GM21529 (cell line): ENCODE results near the gene RITA1.

Experiments
- ATAC-seq: cut with Tn5 transposase; IDR thresholded peaks from one replicate; pipeline ENCODE4 v1.9.1; 2021; ENCODE audit not compliant: unreplicated experiment

Gene RITA1

GRCh38 chr12:113152835-113153814 lies 32.4 kb upstream of the RITA1 start:
- peak; percentile 79 for ATAC-seq

DNA sequence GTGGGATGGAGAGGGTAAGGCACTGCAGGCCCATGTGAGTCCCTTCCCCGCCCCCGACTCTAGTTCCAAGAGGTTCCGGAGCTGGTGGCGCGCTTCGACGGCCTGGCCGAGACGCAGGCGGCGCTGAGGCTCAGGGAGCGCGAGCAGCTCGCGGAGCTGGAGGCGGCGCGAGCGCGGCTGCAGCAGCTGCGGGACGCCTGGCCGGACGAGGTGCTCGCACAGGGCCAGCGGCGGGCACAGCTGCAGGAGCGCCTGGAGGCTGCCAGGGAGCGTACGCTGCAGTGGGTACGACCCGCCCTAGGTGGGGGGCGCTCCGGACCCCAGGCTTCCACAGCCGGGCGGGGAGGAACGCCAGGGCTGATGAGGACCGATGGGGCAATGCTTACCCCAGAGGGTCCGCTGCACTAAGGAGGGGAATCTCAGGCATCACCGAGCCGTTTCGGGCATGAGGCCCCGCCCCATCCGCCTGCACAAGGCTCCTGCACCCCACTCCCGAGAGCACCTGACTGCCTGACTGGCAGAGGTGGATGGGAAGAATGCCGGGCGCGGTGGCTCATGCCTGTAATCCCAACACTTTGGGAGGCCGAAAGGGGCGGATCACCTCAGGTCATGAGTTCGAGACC lies 31.1 kb upstream of the RITA1 start:
- ATAC-seq: no peak

- ATAC-seq: no peak
Measured at GRCh38 chr12:113155060-113155459, 30.5 kb upstream of the RITA1 start.

DNA sequence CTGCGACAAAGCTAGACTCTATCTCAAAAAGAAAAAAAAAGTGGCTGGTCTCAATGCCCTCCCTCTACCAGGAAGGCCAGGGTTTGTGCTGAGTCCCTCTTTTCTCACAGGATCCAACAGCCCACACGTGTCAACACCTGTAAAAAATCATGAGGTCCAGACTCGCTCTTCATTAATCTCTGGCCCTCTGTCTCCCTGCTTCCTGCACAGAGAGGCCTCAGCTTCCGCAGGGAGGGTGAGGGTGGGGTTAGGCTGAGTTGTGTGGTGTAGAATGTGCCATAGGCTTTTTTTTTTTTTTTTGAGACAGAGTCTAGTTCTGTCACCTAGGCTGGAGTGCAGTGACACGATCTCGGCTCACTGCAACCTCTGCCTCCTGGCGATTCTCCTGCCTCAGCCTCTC lies 29.9 kb upstream of the RITA1 start:
- ATAC-seq: no peak

DNA sequence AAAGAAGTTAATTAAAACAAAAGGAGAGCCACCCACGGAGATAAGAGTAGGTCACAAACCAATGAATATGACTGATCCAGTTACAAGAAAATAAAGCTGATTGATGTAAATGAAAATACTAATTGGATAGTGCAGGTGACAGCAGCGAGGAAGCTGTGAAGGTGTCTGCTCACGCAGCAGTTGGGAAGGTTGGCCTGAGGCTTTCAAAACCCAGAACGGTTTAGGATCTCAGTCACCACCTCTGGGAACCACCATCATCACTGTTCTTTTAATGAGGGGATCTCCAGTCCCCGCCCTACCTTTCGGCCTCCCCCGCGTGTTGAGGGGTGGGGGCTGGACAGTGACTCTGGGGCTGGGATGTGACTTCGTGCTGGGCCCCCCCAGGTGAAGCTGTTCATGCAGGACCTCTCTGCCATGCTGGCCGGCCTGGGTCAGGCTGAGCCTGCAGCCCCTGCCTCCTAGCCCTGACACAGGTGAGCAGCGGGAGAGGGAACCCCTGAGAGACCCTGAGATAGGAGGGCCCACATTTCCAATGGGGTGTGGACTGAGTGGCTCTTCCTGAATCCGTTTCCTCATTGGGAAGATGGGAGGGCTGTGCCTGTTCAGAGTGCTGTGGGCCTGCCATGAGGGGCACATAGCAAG lies 28.2 kb upstream of the RITA1 start:
- no peak for ATAC-seq

DNA sequence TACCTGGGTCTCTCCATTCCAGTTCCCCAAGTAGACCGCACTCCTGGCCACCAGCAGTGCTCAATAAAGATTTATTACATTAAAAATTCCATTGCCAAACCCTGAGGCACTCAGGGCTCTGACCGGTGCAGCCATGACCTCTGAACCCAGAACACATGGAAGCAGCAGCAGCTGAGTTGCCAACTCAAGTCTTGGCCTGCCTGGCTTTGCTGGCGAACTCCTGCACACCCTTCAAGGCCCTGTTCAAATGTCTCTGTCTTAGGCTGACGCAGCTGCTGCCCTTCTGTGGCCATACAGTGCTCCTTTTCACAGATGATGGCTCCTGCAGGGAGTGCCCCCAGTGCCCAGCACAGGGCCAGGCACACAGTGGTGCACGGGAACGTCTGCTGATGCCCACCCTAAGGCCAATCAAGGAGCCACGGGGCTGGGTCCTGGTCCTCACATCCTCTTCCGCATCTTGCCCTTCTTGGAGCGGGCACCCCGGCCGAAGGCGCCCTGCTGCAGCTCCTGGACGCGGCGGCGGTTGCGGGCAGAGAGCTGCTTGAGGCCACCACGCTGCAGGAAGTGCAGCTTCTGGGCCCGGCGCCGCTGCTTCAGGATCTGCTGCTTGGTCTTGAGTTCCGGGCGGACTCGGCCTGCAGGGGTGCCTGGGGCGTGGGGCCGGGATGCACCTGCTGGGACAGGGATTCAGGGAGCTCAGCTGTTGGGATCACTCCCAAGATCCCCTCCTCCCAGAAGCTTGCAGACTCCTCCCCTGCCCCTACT lies 26.9 kb upstream of the RITA1 start:
- no peak for ATAC-seq

- no peak for ATAC-seq
Measured at GRCh38 chr12:113159937-113160336, 25.6 kb upstream of the RITA1 start.

GRCh38 chr12:113161415-113162016 lies 24.0 kb upstream of the RITA1 start:
- ATAC-seq: no peak

DNA sequence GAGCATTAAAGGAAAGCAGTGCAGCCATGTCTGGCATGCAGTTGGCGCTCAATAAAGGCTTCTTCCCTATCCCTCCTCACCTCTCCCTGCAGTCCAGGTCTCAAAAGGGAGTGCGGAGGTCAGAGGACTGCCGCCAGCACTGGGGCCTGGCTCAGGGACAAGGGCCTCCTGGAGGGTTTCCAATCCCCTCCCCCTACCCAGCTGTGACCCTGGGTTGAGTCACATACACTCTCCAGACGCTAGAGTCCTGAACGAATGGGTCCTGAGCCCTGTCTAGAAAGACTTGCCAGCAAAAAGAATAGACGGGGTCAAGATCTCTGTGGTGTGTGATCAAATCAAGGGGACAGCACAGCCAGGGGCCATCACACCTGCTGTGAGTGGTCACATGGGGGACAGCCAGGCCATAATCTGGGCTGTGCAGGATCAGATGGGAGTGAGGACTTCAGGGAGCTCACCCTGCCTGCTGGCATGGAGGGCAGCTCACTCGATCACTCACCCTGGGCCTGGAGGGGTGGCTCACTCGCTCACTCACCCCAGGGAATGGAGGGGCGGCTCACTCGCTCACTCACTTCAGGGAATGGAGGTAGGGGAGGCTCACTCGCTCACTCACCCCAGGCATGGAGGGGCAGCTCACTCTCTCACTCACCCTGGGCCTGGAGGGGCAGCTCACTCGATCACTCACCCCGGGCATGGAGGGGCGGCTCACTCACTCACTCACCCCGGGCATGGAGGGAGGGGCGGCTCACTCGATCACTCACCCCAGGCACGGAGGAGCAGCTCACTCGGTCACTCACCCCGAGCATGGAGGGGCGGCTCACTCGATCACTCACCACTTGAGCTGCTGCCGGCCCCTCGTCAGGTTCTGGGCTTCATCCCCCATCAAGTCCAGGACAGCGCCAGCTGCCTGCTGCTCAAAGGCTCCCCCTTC lies 23.2 kb upstream of the RITA1 start:
- no peak for ATAC-seq

GRCh38 chr12:113163030-113163360 lies 22.5 kb upstream of the RITA1 start:
- no peak for ATAC-seq

- ATAC-seq: no peak
Measured at GRCh38 chr12:113164014-113164413, 21.5 kb upstream of the RITA1 start.

DNA sequence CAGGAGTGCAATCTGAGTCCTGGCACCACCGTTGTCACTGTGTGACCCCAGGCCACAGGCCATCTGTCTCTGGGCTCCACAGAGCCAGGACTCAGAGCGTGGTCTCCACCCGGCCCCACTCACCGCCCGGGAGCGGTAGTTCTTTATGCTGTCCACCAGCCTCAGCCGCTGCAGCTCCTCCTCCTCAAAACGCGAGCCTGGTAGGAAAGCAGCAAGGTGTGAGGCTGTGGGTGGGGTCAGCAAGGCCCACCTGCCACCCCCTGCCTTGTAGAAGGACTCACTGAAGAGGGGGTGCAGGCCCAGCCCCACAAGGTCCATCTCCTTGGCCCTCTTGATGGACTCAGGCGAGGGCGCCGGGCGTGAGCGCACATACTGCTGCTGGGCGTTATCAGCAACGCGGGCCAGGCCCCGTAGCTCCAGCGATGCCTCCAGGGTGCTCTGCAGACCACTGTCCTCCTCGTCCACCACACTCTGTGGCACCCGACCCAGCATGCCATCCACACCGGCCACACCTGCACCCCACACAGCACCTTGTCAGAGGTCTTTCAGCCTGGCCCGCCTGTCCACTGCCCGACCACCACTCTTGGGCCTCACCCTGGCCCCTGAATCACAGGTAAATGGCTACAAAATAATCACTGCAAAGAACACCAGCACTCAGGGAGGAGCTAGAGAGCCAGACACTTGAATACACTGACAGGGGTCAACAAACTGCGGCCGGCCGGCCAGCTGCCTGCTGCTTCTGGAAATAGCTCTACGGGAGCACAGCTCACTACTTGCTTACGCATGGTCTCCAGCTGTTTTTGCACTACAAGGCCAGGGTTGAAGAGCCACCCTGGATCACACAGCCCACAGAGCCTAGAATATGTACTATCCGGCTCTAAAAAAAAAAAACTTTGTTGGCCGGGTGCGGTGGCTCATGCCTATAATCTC lies 19.7 kb upstream of the RITA1 start:
- ATAC-seq: no peak

DNA sequence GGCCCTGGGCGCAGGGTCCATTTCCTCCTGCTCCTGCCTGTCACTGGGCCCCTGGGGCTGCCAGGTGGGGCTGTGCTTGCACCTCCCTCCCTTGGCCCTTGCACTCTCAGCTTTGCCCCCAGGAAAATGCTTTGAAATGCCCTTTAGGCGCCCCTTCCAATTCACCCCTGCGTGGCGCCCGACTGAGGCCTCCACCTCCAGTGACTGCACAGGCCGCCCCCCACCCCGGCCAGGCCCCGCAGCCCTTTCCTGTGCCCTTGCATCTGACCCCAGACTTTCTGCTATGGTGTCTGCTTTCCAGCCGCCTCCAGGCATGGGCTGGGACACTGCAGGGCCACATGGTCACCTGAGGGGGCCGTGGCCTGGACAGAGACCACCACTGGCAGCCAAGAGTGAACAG lies 17.7 kb upstream of the RITA1 start:
- no peak for ATAC-seq

- ATAC-seq: no peak
Measured at GRCh38 chr12:113169697-113170096, 15.8 kb upstream of the RITA1 start.

DNA sequence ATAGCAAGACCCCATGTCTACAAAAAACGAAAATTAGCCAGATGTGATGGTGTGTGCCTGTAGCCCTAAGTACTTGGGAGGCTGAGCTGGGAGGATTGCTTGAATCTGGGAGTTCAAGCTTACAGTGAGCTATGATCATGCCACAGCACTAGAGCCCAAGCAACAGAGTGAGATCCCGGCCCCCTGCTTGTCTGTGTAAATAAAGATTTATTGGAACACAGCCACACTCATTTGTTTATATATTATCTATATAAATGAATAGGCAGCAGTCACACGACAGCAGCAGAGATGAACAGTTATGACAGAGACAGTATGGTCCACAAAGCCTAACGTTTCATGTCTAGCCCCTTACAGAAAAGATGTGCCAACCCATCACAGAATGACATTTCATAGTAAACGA lies 15.1 kb upstream of the RITA1 start:
- ATAC-seq: no peak

DNA sequence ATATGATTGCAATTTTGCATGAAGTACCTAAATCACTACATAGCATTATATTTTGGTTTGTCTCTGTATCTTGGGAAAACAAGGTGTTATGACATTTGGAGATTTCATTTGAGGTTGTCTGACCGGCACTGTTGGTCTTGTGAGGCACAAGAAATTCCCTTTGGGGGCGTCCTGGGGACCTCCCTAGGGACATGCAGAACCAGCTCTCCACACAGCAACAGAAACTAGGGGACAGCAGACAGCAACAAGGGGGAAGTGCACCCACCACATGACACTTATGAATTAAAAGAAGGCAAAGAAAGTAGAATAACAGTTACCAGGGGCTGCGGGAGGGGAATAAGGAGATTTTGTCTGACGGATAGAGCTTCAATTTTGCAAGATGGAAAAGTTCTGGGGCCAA lies 14.6 kb upstream of the RITA1 start:
- no peak for ATAC-seq

- no peak for ATAC-seq
Measured at GRCh38 chr12:113171543-113171942, 14.0 kb upstream of the RITA1 start.

- ATAC-seq: no peak
Measured at GRCh38 chr12:113172185-113172584, 13.3 kb upstream of the RITA1 start.
